ENCODE data around the gene EEFSEC. TPM values are rescaled to one million over a fixed set of nuclear protein-coding genes. Genes with fewer than 3 reads are reported as not detected.

Gene EEFSEC
- total RNA-seq, 1 donor from 2014 or later, result 16.2 TPM

GRCh38 chr3:128434524-128434923, 281.2 kb downstream of the EEFSEC start:
- no peak overlapping the region for H3K4me3 ChIP-seq
- peaks cover 5% of the 10 kb centered on the region for H3K27me3 ChIP-seq
- H3K27ac ChIP-seq, result no peak overlapping the region
- TF ChIP-seq CTCF (IDR thresholded peaks at IDR 0.05), result no peak
- H3K9me3 ChIP-seq, result no peaks in the 10 kb centered on the region
- no peaks in the 10 kb centered on the region for H3K36me3 ChIP-seq
- intact Hi-C loops (cut with DNase I), result no loop called here
- no peak for DNase-seq (ENCODE audit: low spot score in 2 of 2)
- peaks cover 0 to 8% of the 10 kb centered on the region in 2 donors for H3K4me1 ChIP-seq

GRCh38 chr3:128435058-128435457, 281.8 kb downstream of the EEFSEC start:
- peaks cover 0 to 8% of the 10 kb centered on the region in 2 donors for H3K4me1 ChIP-seq
- H3K9me3 ChIP-seq, result no peaks in the 10 kb centered on the region
- peaks cover 5% of the 10 kb centered on the region for H3K27me3 ChIP-seq
- TF ChIP-seq CTCF (IDR thresholded peaks at IDR 0.05), result no peak
- DNase-seq (ENCODE audit: low spot score in 2 of 2), result no peak
- no peak overlapping the region for H3K27ac ChIP-seq
- intact Hi-C loops (cut with DNase I), result no loop called here
- H3K36me3 ChIP-seq, result no peaks in the 10 kb centered on the region
- no peak overlapping the region for H3K4me3 ChIP-seq

- intact Hi-C loops (cut with DNase I), result no loop called here
- H3K4me1 ChIP-seq, result peaks cover 0 to 8% of the 10 kb centered on the region in 2 donors
Measured at GRCh38 chr3:128435561-128435960, 282.3 kb downstream of the EEFSEC start.

GRCh38 chr3:128436214-128436613, 282.9 kb downstream of the EEFSEC start:
- TF ChIP-seq CTCF (IDR thresholded peaks at IDR 0.05), result no peak
- H3K36me3 ChIP-seq, result no peaks in the 10 kb centered on the region
- no peak overlapping the region for H3K4me3 ChIP-seq
- H3K9me3 ChIP-seq, result no peaks in the 10 kb centered on the region
- H3K27ac ChIP-seq, result no peak overlapping the region
- intact Hi-C loops (cut with DNase I), result no loop called here
- peaks cover 0 to 8% of the 10 kb centered on the region in 2 donors for H3K4me1 ChIP-seq
- no peak for DNase-seq (ENCODE audit: low spot score in 2 of 2)
- H3K27me3 ChIP-seq, result peaks cover 5% of the 10 kb centered on the region

More at GRCh38 chr3:128435561-128435960, 282.3 kb downstream of the EEFSEC start:
- H3K36me3 ChIP-seq, result no peaks in the 10 kb centered on the region
- no peak for DNase-seq (ENCODE audit: low spot score in 2 of 2)
- no peak overlapping the region for H3K4me3 ChIP-seq
- TF ChIP-seq CTCF (IDR thresholded peaks at IDR 0.05), result no peak
- H3K27ac ChIP-seq, result no peak overlapping the region
- H3K27me3 ChIP-seq, result peaks cover 5% of the 10 kb centered on the region
- no peaks in the 10 kb centered on the region for H3K9me3 ChIP-seq

- H3K9me3 ChIP-seq, result no peaks in the 10 kb centered on the region
- no peaks in the 10 kb centered on the region for H3K36me3 ChIP-seq
- no peak for TF ChIP-seq CTCF (IDR thresholded peaks at IDR 0.05)
- intact Hi-C loops (cut with DNase I), result no loop called here
- no peaks in the 10 kb centered on the region for H3K27me3 ChIP-seq
- H3K27ac ChIP-seq, result no peak overlapping the region
- DNase-seq (ENCODE audit: low spot score in 2 of 2), result no peak
- no peak overlapping the region for H3K4me3 ChIP-seq
- H3K4me1 ChIP-seq, result no peaks in the 10 kb centered on the region
Measured at GRCh38 chr3:128438488-128439072, 285.3 kb downstream of the EEFSEC start.

GRCh38 chr3:128439226-128439625, 285.9 kb downstream of the EEFSEC start:
- TF ChIP-seq CTCF (IDR thresholded peaks at IDR 0.05), result no peak
- Histone ChIP-seq H3K4me3 (no peak overlapping the region), H3K27me3 (no peaks in the 10 kb centered on the region), H3K27ac (no peak overlapping the region), H3K9me3 (no peaks in the 10 kb centered on the region), H3K4me1 (no peaks in the 10 kb centered on the region), H3K36me3 (no peaks in the 10 kb centered on the region)
- no peak for DNase-seq (ENCODE audit: low spot score in 2 of 2)
- intact Hi-C loops (cut with DNase I), result no loop called here
